HEK293 (cell line): Measurements from ENCODE around the gene MRPL11.

Source experiments
- CTCF ChIP-seq: fragments of 450-650 bp; formaldehyde crosslinking; IDR thresholded peaks from 2 replicates; pipeline ENCODE4 v1.5.1; 2016; ENCODE audit warnings: missing biosample characterization, missing genetic modification characterization
- KLF9 ChIP-seq: fragments of 450-650 bp; formaldehyde crosslinking; IDR thresholded peaks from 2 replicates; pipeline ENCODE4 v1.5.1; 2016; ENCODE audit warnings: missing biosample characterization, missing genetic modification characterization, low read depth
- SP3 ChIP-seq: fragments of 450-650 bp; formaldehyde crosslinking; IDR thresholded peaks from 2 replicates; pipeline ENCODE4 v1.5.1; 2016; ENCODE audit warnings: missing biosample characterization, missing genetic modification characterization
- ZBTB1 ChIP-seq: fragments of 450-650 bp; formaldehyde crosslinking; IDR thresholded peaks from 2 replicates; pipeline ENCODE4 v1.5.1; 2016; ENCODE audit warnings: missing biosample characterization, missing genetic modification characterization
- ZBTB11 ChIP-seq: fragments of 450-650 bp; formaldehyde crosslinking; conservative IDR thresholded peaks from 2 replicates; pipeline ENCODE4 v1.5.1; 2016; ENCODE audit warnings: low read depth, missing biosample characterization, missing genetic modification characterization
- ZFHX2 ChIP-seq: fragments of 450-650 bp; formaldehyde crosslinking; conservative IDR thresholded peaks from 2 replicates; pipeline ENCODE4 v1.5.1; 2016; ENCODE audit warnings: missing biosample characterization, missing genetic modification characterization
- ZNF146 ChIP-seq: fragments of 450-650 bp; formaldehyde crosslinking; IDR thresholded peaks from 2 replicates; pipeline ENCODE4 v1.5.1; 2016; ENCODE audit warnings: missing biosample characterization, missing genetic modification characterization
- ZNF274 ChIP-seq, 2 experiments: fragments of 200-500 bp in 1 of 2; fragments of 450-650 bp in 1 of 2; sonication (Bioruptor generic) in 1 of 2; formaldehyde crosslinking in 1 of 2; IDR thresholded peaks; 2 replicates each; pipeline versions ENCODE4 v1.5.1 to v1.6.1; 2014 to 2016; ENCODE audit warnings: borderline replicate concordance in 1 of 2, inconsistent platforms in 1 of 2, low read length in 1 of 2, missing biosample characterization in 1 of 2, missing genetic modification characterization in 1 of 2
- ZNF510 ChIP-seq: fragments of 450-650 bp; formaldehyde crosslinking; IDR thresholded peaks from 2 replicates; pipeline ENCODE4 v1.5.1; 2018; ENCODE audit warnings: mild to moderate bottlenecking, missing genetic modification characterization, missing biosample characterization; ENCODE audit not compliant: insufficient replicate concordance
- TF ChIP-seq, protein P1 (sequence below): fragments of 450-650 bp; formaldehyde crosslinking; IDR thresholded peaks from 2 replicates; pipeline ENCODE4 v1.5.1; 2017; ENCODE audit warnings: missing biosample characterization, missing genetic modification characterization
- TF ChIP-seq, protein P2 (sequence below): fragments of 450-650 bp; formaldehyde crosslinking; IDR thresholded peaks from 2 replicates; pipeline ENCODE4 v1.5.1; 2016; ENCODE audit warnings: missing biosample characterization, missing genetic modification characterization
- TF ChIP-seq, protein P3 (sequence below): fragments of 450-650 bp; formaldehyde crosslinking; IDR thresholded peaks from 2 replicates; pipeline ENCODE4 v1.5.1; 2016; ENCODE audit warnings: missing biosample characterization, missing genetic modification characterization
- TF ChIP-seq, protein P4 (sequence below): fragments of 450-650 bp; formaldehyde crosslinking; IDR thresholded peaks from 2 replicates; pipeline ENCODE4 v1.5.1; 2016; ENCODE audit warnings: missing biosample characterization, missing genetic modification characterization

DNA sequence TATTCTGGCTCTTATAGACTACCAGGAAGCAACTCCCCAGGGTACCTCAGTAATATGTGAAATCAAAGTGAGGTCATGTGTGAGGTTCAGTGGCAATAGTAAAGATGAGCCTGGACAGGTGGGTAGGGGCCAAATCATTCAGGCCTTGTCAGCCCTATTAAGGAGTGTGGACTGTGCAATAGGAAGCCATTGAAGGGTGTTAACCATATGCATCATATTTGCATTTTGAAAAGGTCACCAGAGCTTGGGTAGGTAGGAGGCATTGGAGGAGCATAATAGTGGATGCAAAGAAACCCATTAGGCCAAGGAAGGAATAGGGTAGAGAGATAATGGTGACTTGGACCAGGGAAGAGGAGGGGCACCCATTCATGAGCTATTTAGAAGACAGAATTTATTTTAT lies 8.4 kb upstream of the MRPL11 start:
- TF ChIP-seq CTCF (tag by site-specific recombination) (no peak), ZFHX2 (tag by site-specific recombination) (no peak), ZBTB1 (no peak), ZNF274 (IDR thresholded peaks at IDR 0.05; ENCODE audit: low read length) (no peak), ZNF274 (tag by site-specific recombination; IDR thresholded peaks at IDR 0.05; ENCODE audit: borderline replicate concordance) (no peak), ZNF510 (tag by site-specific recombination) (no peak), ZNF146 (tag by site-specific recombination) (no peak), SP3 (tag by site-specific recombination) (no peak), KLF9 (tag by site-specific recombination) (no peak), ZBTB11 (tag by site-specific recombination) (no peak)
- TF ChIP-seq, protein P1, sequence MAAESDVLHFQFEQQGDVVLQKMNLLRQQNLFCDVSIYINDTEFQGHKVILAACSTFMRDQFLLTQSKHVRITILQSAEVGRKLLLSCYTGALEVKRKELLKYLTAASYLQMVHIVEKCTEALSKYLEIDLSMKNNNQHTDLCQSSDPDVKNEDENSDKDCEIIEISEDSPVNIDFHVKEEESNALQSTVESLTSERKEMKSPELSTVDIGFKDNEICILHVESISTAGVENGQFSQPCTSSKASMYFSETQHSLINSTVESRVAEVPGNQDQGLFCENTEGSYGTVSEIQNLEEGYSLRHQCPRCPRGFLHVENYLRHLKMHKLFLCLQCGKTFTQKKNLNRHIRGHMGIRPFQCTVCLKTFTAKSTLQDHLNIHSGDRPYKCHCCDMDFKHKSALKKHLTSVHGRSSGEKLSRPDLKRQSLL: no peak
- TF ChIP-seq, protein P2, sequence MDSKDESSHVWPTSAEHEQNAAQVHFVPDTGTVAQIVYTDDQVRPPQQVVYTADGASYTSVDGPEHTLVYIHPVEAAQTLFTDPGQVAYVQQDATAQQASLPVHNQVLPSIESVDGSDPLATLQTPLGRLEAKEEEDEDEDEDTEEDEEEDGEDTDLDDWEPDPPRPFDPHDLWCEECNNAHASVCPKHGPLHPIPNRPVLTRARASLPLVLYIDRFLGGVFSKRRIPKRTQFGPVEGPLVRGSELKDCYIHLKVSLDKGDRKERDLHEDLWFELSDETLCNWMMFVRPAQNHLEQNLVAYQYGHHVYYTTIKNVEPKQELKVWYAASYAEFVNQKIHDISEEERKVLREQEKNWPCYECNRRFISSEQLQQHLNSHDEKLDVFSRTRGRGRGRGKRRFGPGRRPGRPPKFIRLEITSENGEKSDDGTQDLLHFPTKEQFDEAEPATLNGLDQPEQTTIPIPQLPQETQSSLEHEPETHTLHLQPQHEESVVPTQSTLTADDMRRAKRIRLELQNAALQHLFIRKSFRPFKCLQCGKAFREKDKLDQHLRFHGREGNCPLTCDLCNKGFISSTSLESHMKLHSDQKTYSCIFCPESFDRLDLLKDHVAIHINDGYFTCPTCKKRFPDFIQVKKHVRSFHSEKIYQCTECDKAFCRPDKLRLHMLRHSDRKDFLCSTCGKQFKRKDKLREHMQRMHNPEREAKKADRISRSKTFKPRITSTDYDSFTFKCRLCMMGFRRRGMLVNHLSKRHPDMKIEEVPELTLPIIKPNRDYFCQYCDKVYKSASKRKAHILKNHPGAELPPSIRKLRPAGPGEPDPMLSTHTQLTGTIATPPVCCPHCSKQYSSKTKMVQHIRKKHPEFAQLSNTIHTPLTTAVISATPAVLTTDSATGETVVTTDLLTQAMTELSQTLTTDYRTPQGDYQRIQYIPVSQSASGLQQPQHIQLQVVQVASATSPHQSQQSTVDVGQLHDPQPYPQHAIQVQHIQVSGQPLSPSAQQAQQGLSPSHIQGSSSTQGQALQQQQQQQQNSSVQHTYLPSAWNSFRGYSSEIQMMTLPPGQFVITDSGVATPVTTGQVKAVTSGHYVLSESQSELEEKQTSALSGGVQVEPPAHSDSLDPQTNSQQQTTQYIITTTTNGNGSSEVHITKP (tag by site-specific recombination): no peak
- TF ChIP-seq, protein P3, sequence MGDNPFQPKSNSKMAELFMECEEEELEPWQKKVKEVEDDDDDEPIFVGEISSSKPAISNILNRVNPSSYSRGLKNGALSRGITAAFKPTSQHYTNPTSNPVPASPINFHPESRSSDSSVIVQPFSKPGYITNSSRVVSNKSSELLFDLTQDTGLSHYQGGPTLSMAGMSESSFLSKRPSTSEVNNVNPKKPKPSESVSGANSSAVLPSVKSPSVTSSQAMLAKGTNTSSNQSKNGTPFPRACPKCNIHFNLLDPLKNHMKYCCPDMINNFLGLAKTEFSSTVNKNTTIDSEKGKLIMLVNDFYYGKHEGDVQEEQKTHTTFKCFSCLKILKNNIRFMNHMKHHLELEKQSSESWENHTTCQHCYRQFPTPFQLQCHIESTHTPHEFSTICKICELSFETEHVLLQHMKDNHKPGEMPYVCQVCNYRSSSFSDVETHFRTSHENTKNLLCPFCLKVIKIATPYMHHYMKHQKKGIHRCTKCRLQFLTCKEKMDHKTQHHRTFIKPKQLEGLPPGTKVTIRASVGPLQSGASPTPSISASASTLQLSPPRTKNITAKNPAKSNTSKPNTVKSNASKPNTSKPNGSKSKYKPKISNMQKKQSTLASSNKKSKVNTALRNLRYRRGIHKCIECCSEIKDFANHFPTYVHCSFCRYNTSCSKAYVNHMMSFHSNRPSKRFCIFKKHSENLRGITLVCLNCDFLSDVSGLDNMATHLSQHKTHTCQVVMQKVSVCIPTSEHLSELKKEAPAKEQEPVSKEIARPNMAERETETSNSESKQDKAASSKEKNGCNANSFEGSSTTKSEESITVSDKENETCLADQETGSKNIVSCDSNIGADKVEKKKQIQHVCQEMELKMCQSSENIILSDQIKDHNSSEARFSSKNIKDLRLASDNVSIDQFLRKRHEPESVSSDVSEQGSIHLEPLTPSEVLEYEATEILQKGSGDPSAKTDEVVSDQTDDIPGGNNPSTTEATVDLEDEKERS: no peak
- TF ChIP-seq, protein P4, sequence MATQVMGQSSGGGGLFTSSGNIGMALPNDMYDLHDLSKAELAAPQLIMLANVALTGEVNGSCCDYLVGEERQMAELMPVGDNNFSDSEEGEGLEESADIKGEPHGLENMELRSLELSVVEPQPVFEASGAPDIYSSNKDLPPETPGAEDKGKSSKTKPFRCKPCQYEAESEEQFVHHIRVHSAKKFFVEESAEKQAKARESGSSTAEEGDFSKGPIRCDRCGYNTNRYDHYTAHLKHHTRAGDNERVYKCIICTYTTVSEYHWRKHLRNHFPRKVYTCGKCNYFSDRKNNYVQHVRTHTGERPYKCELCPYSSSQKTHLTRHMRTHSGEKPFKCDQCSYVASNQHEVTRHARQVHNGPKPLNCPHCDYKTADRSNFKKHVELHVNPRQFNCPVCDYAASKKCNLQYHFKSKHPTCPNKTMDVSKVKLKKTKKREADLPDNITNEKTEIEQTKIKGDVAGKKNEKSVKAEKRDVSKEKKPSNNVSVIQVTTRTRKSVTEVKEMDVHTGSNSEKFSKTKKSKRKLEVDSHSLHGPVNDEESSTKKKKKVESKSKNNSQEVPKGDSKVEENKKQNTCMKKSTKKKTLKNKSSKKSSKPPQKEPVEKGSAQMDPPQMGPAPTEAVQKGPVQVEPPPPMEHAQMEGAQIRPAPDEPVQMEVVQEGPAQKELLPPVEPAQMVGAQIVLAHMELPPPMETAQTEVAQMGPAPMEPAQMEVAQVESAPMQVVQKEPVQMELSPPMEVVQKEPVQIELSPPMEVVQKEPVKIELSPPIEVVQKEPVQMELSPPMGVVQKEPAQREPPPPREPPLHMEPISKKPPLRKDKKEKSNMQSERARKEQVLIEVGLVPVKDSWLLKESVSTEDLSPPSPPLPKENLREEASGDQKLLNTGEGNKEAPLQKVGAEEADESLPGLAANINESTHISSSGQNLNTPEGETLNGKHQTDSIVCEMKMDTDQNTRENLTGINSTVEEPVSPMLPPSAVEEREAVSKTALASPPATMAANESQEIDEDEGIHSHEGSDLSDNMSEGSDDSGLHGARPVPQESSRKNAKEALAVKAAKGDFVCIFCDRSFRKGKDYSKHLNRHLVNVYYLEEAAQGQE (tag by site-specific recombination): no peak
